Astrocyte (in vitro differentiated cells and primary cell): Measurements from ENCODE around the gene MBNL1. TPM values are rescaled to one million over a fixed set of nuclear protein-coding genes. Genes with fewer than 3 reads are reported as not detected.
"Not testable (repeated sequence)": the region's sequence is repeated elsewhere in the genome, so short reads cannot be mapped to it uniquely, and the experiment has no call there.

Source experiments
- DNase-seq: peaks from one replicate; pipeline ENCODE4 v3.0.0-alpha.2; 2010; ENCODE audit warnings: low read depth
- FAIRE-seq: peaks from 2 replicates; lab custom pipeline; 2011; peaks lifted over from hg19 to GRCh38; lab: Jason Lieb, UNC
- H2AFZ ChIP-seq: 2 replicates; pipeline ENCODE4 v1.6.0; 2012; ENCODE audit warnings: low read depth, low read length, inconsistent platforms
- H3K27ac ChIP-seq: 2 replicates; pipeline ENCODE4 v1.5.1; 2011; ENCODE audit warnings: low read depth, low read length, inconsistent platforms
- H3K27me3 ChIP-seq: 2 replicates; pipeline ENCODE4 v1.6.0; 2011; ENCODE audit warnings: low read length, inconsistent platforms; ENCODE audit not compliant: insufficient read depth
- H3K36me3 ChIP-seq: 2 replicates; pipeline ENCODE4 v1.5.1; 2011; ENCODE audit warnings: low read length, inconsistent platforms; ENCODE audit not compliant: insufficient read depth
- H3K4me1 ChIP-seq: 2 replicates; pipeline ENCODE4 v1.5.1; 2011; ENCODE audit warnings: low read length, inconsistent platforms; ENCODE audit not compliant: insufficient read depth
- H3K4me2 ChIP-seq: 2 replicates; pipeline ENCODE4 v1.6.0; 2012; ENCODE audit warnings: low read length, inconsistent platforms
- H3K4me3 ChIP-seq: 2 replicates; pipeline ENCODE4 v1.5.1; 2011; ENCODE audit warnings: low read depth, mild to moderate bottlenecking, low read length, inconsistent platforms; ENCODE audit not compliant: insufficient read depth
- H3K79me2 ChIP-seq: 2 replicates; pipeline ENCODE4 v1.6.0; 2012; ENCODE audit warnings: mild to moderate bottlenecking, low read length, inconsistent platforms; ENCODE audit not compliant: insufficient read depth
- H3K9ac ChIP-seq: 2 replicates; pipeline ENCODE4 v1.6.0; 2012; ENCODE audit warnings: mild to moderate bottlenecking, low read length, inconsistent platforms
- H3K9me3 ChIP-seq: 2 replicates; pipeline ENCODE4 v1.5.1; 2012; ENCODE audit warnings: low read depth, mild to moderate bottlenecking, low read length, inconsistent platforms; ENCODE audit not compliant: insufficient read depth
- H4K20me1 ChIP-seq: 2 replicates; pipeline ENCODE4 v1.6.0; 2012; ENCODE audit warnings: low read length, inconsistent platforms; ENCODE audit not compliant: insufficient read depth
- H3K27ac Mint-ChIP-seq: one replicate; pipeline ENCODE4 v1.8.0; 2021; ENCODE audit warnings: mild to moderate bottlenecking, mixed read lengths; ENCODE audit not compliant: unreplicated experiment
- H3K27me3 Mint-ChIP-seq: one replicate; pipeline ENCODE4 v1.8.0; 2021; ENCODE audit warnings: low read depth, mixed read lengths; ENCODE audit not compliant: unreplicated experiment
- H3K36me3 Mint-ChIP-seq: one replicate; pipeline ENCODE4 v1.8.0; 2021; ENCODE audit warnings: low read depth, mixed read lengths; ENCODE audit not compliant: unreplicated experiment
- H3K4me1 Mint-ChIP-seq: one replicate; pipeline ENCODE4 v1.8.0; 2021; ENCODE audit warnings: low read depth, mixed read lengths; ENCODE audit not compliant: unreplicated experiment
- H3K4me3 Mint-ChIP-seq: one replicate; pipeline ENCODE4 v1.8.0; 2021; ENCODE audit warnings: mild to moderate bottlenecking, moderate library complexity, mixed read lengths; ENCODE audit not compliant: unreplicated experiment
- H3K9me3 Mint-ChIP-seq: one replicate; pipeline ENCODE4 v1.8.0; 2021; ENCODE audit warnings: mild to moderate bottlenecking, mixed read lengths; ENCODE audit not compliant: unreplicated experiment
- CTCF ChIP-seq: IDR thresholded peaks from 2 replicates; pipeline ENCODE4 v1.5.1; 2011; ENCODE audit warnings: low read depth, mild to moderate bottlenecking, inconsistent platforms, low read length, moderate library complexity; ENCODE audit not compliant: insufficient read depth
- EZH2 ChIP-seq: IDR thresholded peaks from 2 replicates; pipeline ENCODE4 v1.6.1; 2012; ENCODE audit warnings: mild to moderate bottlenecking, low read length, inconsistent platforms; ENCODE audit not compliant: insufficient read depth
- total RNA-seq: library from RNA; stranded (reverse); gene quantifications from 2 replicates; pipeline ENCODE4 v1.2.1, GENCODE V29; 2021

The MBNL1 gene
- total RNA-seq, 1 donor from 2014 or later, result 93.1 TPM

- no peak for DNase-seq
- H3K4me1 ChIP-seq, result peaks cover 12% of the 10 kb centered on the region
- no peaks in the 10 kb centered on the region for H3K27me3 ChIP-seq
- H3K4me2 ChIP-seq, result no peak overlapping the region
- H3K4me1 Mint-ChIP-seq, result peaks cover 14% of the 10 kb centered on the region
- H3K4me3 ChIP-seq, result no peak overlapping the region
- no peak overlapping the region for H3K9ac ChIP-seq
- FAIRE-seq, result no peak
- no peak overlapping the region for H3K4me3 Mint-ChIP-seq
- H3K9me3 Mint-ChIP-seq, result peaks cover 13% of the 10 kb centered on the region
- H4K20me1 ChIP-seq, result peaks cover 56% of the 10 kb centered on the region
- no peak overlapping the region for H3K27ac ChIP-seq
- TF ChIP-seq CTCF (no peak), EZH2 (no peak)
- no peaks in the 10 kb centered on the region for H3K9me3 ChIP-seq
- H2AFZ ChIP-seq, result no peak overlapping the region
- peaks cover 72% of the 10 kb centered on the region for H3K79me2 ChIP-seq
- no peaks in the 10 kb centered on the region for H3K27me3 Mint-ChIP-seq
- H3K27ac Mint-ChIP-seq, result no peak overlapping the region
- peaks cover 11% of the 10 kb centered on the region for H3K36me3 Mint-ChIP-seq
- H3K36me3 ChIP-seq, result peaks cover 7% of the 10 kb centered on the region
Observed at GRCh38 chr3:152430223-152431002, 161.7 kb downstream of the MBNL1 start.

- no peak overlapping the region for H2AFZ ChIP-seq
- H3K9ac ChIP-seq, result no peak overlapping the region
- H3K36me3 ChIP-seq, result peaks cover 7% of the 10 kb centered on the region
- no peaks in the 10 kb centered on the region for H3K9me3 ChIP-seq
- H3K79me2 ChIP-seq, result peaks cover 96% of the 10 kb centered on the region
- H3K4me2 ChIP-seq, result no peak overlapping the region
- H3K4me1 ChIP-seq, result peaks cover 12% of the 10 kb centered on the region
- H3K4me3 ChIP-seq, result no peak overlapping the region
- Mint-ChIP-seq H3K4me3 (no peak overlapping the region), H3K4me1 (peaks cover 14% of the 10 kb centered on the region), H3K27ac (no peak overlapping the region), H3K9me3 (peaks cover 13% of the 10 kb centered on the region), H3K36me3 (peaks cover 8% of the 10 kb centered on the region), H3K27me3 (no peaks in the 10 kb centered on the region)
- H3K27ac ChIP-seq, result no peak overlapping the region
- TF ChIP-seq EZH2 (no peak), CTCF (no peak)
- H3K27me3 ChIP-seq, result no peaks in the 10 kb centered on the region
- peaks cover 67% of the 10 kb centered on the region for H4K20me1 ChIP-seq
- DNase-seq (no peak), FAIRE-seq (no peak)
Observed at GRCh38 chr3:152434142-152434541, 165.4 kb downstream of the MBNL1 start.

GRCh38 chr3:152435210-152435609, 166.5 kb downstream of the MBNL1 start:
- Histone ChIP-seq H3K79me2 (peaks cover 96% of the 10 kb centered on the region), H4K20me1 (peaks cover 71% of the 10 kb centered on the region)
- not testable (repeated sequence) for H3K27me3 ChIP-seq, H3K9ac ChIP-seq, H3K36me3 Mint-ChIP-seq, DNase-seq, H3K27me3 Mint-ChIP-seq, FAIRE-seq, H3K4me3 Mint-ChIP-seq, H3K4me2 ChIP-seq, H3K9me3 ChIP-seq, H2AFZ ChIP-seq, H3K4me3 ChIP-seq, H3K27ac ChIP-seq, H3K4me1 ChIP-seq, H3K27ac Mint-ChIP-seq, H3K36me3 ChIP-seq
- H3K9me3 Mint-ChIP-seq, result peaks cover 13% of the 10 kb centered on the region
- H3K4me1 Mint-ChIP-seq, result peaks cover 14% of the 10 kb centered on the region
